ENCODE measurements around the gene CNTNAP2.

The CNTNAP2 gene

DNA sequence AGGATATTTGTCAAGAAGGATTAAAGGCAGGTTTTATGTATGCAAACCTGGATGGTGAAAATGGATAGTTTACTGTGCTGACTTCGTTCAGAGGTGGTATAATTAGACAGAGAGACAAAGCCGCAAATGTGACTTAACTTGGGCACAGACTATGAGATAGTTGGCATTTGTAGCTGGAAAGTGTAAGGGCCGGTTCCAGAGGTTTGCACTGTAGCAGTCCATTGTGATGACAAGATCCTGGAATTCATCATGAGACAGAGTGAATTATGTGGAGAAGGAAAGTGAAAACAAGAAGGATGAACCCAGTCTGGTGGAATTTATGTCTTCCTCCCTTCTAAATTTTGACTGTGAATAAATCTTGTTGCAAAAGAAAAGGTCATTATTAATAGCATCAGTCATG lies 139.0 kb downstream of the CNTNAP2 start:
- no peaks in the 10 kb centered on the region for H3K36me3 ChIP-seq (ENCODE audit: control insufficient read depth in 2 of 2, insufficient read depth in 1 of 2, low read length in 2 of 2)
- CTCF ChIA-PET: no interaction called here

GRCh38 chr7:146262527-146262926 lies 145.9 kb downstream of the CNTNAP2 start:
- Histone ChIP-seq H3K9me3 (ENCODE audit: control insufficient read depth, insufficient read depth, low read depth, low read length) (no peaks in the 10 kb centered on the region), H3K4me1 (ENCODE audit: control insufficient read depth, insufficient read depth, low read length) (no peaks in the 10 kb centered on the region), H3K36me3 (ENCODE audit: control insufficient read depth in 2 of 2, insufficient read depth in 1 of 2, low read length in 2 of 2) (no peaks in the 10 kb centered on the region), H3K27ac (ENCODE audit: extremely low read depth, low read depth, low read length) (no peak overlapping the region), H3K4me3 (ENCODE audit: low read depth, low read length) (no peak overlapping the region)
- POLR2A ChIA-PET: no interaction called here
- TF ChIP-seq ZNF76 (tag by site-specific recombination; IDR thresholded peaks at IDR 0.05; ENCODE audit: borderline replicate concordance, low read depth) (no peak), ZNF37A (tag by site-specific recombination; IDR thresholded peaks at IDR 0.05) (no peak)
- TF ChIP-seq, protein P1, sequence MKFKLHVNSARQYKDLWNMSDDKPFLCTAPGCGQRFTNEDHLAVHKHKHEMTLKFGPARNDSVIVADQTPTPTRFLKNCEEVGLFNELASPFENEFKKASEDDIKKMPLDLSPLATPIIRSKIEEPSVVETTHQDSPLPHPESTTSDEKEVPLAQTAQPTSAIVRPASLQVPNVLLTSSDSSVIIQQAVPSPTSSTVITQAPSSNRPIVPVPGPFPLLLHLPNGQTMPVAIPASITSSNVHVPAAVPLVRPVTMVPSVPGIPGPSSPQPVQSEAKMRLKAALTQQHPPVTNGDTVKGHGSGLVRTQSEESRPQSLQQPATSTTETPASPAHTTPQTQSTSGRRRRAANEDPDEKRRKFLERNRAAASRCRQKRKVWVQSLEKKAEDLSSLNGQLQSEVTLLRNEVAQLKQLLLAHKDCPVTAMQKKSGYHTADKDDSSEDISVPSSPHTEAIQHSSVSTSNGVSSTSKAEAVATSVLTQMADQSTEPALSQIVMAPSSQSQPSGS (tag by site-specific recombination; IDR thresholded peaks at IDR 0.05; ENCODE audit: low read depth): peak; percentile 58
- CTCF ChIA-PET: no interaction called here

More for the DNA sequence above, 139.0 kb downstream of the CNTNAP2 start:
- Histone ChIP-seq H3K9me3 (ENCODE audit: control insufficient read depth, insufficient read depth, low read depth, low read length) (no peaks in the 10 kb centered on the region), H3K27ac (ENCODE audit: extremely low read depth, low read depth, low read length) (no peak overlapping the region), H3K4me3 (ENCODE audit: low read depth, low read length) (no peak overlapping the region), H3K4me1 (ENCODE audit: control insufficient read depth, insufficient read depth, low read length) (no peaks in the 10 kb centered on the region)
- TF ChIP-seq ZBTB1 (tag by site-specific recombination; IDR thresholded peaks at IDR 0.05) (no peak), ZNF292 (tag by site-specific recombination; IDR thresholded peaks at IDR 0.05; ENCODE audit: borderline replicate concordance, low read depth) (no peak), ZNF248 (tag by site-specific recombination; IDR thresholded peaks at IDR 0.05) (no peak), ZIC2 (tag by site-specific recombination; IDR thresholded peaks at IDR 0.05) (no peak), PRDM2 (tag by site-specific recombination; IDR thresholded peaks at IDR 0.05; ENCODE audit: borderline replicate concordance) (no peak), ZNF837 (tag by site-specific recombination; IDR thresholded peaks at IDR 0.05) (no peak), SP2 (tag by site-specific recombination; IDR thresholded peaks at IDR 0.05) (no peak), KLF9 (tag by site-specific recombination; IDR thresholded peaks at IDR 0.05; ENCODE audit: low read depth) (no peak)
- TF ChIP-seq, protein P2, sequence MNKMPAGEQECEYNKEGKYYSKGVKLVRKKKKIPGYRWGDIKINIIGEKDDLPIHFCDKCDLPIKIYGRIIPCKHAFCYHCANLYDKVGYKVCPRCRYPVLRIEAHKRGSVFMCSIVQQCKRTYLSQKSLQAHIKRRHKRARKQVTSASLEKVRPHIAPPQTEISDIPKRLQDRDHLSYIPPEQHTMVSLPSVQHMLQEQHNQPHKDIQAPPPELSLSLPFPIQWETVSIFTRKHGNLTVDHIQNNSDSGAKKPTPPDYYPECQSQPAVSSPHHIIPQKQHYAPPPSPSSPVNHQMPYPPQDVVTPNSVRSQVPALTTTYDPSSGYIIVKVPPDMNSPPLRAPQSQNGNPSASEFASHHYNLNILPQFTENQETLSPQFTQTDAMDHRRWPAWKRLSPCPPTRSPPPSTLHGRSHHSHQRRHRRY (tag by site-specific recombination; IDR thresholded peaks at IDR 0.05): no peak
- TF ChIP-seq, protein P3, sequence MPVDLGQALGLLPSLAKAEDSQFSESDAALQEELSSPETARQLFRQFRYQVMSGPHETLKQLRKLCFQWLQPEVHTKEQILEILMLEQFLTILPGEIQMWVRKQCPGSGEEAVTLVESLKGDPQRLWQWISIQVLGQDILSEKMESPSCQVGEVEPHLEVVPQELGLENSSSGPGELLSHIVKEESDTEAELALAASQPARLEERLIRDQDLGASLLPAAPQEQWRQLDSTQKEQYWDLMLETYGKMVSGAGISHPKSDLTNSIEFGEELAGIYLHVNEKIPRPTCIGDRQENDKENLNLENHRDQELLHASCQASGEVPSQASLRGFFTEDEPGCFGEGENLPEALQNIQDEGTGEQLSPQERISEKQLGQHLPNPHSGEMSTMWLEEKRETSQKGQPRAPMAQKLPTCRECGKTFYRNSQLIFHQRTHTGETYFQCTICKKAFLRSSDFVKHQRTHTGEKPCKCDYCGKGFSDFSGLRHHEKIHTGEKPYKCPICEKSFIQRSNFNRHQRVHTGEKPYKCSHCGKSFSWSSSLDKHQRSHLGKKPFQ (tag by site-specific recombination; IDR thresholded peaks at IDR 0.05): no peak
- POLR2A ChIA-PET: no interaction called here
